Right ventricle myocardium inferior (tissue), 1 donor: ENCODE results near the gene PAN3. TPM values are rescaled to one million over a fixed set of nuclear protein-coding genes. Genes with fewer than 3 reads are reported as not detected.

ENCODE experiments used
- ATAC-seq: fragments of 200-7000 bp; cut with Tn5 transposase; one replicate; pipeline ENCODE4 v1.9.1; 2020; ENCODE audit warnings: mild to moderate bottlenecking, moderate library complexity
- DNase-seq: peaks from one replicate; pipeline ENCODE4 v3.0.0; 2021; ENCODE audit errors: missing footprints
- intact Hi-C: fragments of 100-400 bp; cut with DNase I; formaldehyde crosslinking; loops from one replicate; pipeline ENCODE4 v1.11.0; 2022
- total RNA-seq: library from RNA; stranded (reverse); fragmentation: NEBNext Ultra II Directional; extraction: Animal tissue kit (Norgen Biotek cat#: 25700); gene quantifications from one replicate; pipeline ENCODE4 v1.2.1, GENCODE V29; 2021
- donor health status: DM: no; HTN: yes; CAD: no; lungs with severe emphysema.

PAN3 gene
- total RNA-seq, 1 donor from 2014 or later, result 8.7 TPM

- intact Hi-C loops, result no loop called here
- DNase-seq (no peak), ATAC-seq (no peak)
These were observed 130.5 kb downstream of the PAN3 start for GRCh38 chr13:28268800-28269223.

- DNase-seq (no peak), ATAC-seq (no peak)
- intact Hi-C loops, result no loop called here
These were observed 132.9 kb downstream of the PAN3 start for GRCh38 chr13:28271056-28271840.

DNA sequence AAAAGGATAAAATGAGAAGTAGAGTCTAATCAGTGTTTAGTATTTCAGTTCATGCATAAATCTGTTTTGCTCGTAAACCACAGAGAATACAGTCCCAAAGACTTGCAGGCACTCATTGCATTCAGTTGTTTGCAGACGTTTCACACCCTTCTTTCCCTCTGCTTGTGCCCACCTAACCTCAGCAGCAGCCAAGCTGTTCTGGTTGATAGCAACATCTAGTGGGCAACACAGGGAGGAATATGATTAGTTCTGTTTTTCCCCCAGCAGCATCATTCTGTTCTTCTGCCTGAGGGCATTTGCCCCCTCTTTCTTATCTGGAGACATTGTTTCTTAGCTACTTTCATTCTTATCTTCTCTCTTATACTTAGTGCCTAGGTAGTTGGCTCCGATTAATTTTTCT lies 135.6 kb downstream of the PAN3 start:
- ATAC-seq, result no peak
- DNase-seq, result no peak
- intact Hi-C loops, result no loop called here

DNA sequence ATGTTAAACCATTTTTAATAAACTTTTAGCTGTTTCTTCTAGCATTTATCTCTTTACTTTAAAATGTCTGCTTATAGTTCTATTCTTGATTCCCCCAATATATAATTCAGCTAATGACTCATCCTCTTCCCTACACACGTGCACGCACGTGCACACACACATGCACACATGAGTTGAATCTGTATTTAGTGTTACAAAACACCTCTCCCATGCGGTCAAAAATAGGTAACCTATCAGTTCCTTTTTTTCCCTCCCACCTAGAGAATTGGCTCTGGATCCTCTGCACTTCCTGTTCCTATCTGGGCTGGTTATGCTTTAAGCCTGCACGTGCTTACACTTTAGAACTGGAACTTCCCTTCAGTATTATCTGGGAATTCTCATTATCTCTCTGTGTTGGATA lies 144.1 kb downstream of the PAN3 start:
- intact Hi-C loops, result no loop called here
- ATAC-seq, result no peak
- DNase-seq, result no peak

DNA sequence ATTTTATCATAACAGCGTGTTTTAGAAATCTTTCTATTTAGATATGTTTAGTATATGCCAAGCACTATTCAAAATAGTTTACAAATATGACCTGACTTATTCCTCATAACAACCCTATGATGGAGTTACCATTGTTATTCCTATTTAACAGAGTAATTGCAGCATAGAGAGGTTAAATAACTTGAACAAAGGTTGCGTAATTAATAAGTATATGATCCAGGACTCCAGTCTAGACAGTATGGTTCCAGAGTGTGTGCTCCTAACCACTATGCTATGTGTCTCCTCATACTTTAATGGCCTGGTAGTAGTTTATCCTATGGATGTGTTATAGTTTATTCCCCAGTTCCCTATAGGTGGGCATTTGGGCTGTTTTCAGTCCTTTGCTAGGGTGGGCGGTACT lies 145.3 kb downstream of the PAN3 start:
- intact Hi-C loops, result no loop called here
- ATAC-seq (no peak), DNase-seq (no peak)

DNA sequence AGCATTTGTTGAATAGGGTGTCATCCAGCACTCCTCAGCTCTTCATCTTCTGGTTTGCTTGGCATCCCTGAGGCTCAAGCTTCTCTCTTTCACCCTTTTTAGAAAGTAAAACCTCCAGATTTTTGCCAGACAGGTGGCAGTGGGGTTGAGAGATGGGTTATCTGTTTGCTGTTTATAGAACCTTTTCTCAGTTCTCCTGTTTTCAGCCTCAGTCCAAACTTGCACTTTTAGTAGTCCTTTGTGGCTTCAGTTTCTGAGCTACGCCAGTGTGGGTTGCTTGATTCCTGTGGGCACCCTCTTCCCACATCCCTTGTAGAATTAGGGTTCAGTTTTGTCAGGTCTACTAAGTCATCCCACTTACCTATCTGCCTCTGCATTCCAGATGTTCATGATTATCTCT lies 147.9 kb downstream of the PAN3 start:
- no peak for ATAC-seq
- no peak for DNase-seq

GRCh38 chr13:28297341-28297740 lies 159.0 kb downstream of the PAN3 start:
- DNase-seq, result no peak
- ATAC-seq, result no peak
- intact Hi-C loops, result no loop called here

More for the DNA sequence above, 147.9 kb downstream of the PAN3 start:
- intact Hi-C loops, result no loop called here

DNA sequence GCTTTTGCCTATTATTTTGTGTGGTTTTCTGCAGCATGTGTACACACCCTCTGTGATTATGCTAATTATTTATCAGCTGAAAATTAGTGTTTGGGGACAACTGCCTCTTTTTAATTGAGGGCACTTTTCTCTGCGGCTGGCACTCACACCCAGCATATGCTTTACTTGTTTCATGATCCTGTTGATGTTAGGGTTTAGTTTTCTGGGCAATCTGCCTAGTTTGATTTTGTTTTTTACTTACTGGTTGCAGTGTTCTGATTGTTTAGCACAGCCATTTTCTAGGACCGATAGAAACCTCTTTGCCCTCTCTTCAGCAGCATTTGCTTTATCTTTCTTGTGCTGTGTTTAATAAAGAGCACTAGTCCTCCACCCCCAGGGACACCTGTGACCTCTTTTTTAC lies 161.6 kb downstream of the PAN3 start:
- no peak for ATAC-seq
- no peak for DNase-seq
- intact Hi-C loops, result no loop called here

DNA sequence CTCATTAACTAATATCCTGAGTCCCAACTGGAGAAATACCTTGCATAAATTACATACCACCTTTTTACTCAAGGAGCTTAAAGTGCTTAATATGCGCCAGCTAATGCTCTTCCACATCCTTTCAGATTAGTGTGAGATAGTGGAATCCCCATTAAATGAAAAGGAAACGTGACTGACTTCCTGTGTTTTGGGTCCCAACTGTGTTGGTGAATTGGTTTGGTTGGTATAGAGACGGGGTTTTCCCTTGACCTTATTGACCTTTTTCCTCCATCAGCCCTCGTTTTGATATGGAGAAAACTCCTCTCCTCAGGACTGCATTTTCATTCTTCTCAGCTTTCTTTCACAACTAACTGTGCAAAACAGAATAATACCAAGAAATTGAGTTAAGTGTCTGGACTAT lies 163.5 kb downstream of the PAN3 start:
- intact Hi-C loops, result no loop called here
- ATAC-seq, result no peak
- DNase-seq, result no peak

- no peak for DNase-seq
- ATAC-seq, result no peak
- intact Hi-C loops, result no loop called here
These were observed 168.0 kb downstream of the PAN3 start for GRCh38 chr13:28306325-28306724.

DNA sequence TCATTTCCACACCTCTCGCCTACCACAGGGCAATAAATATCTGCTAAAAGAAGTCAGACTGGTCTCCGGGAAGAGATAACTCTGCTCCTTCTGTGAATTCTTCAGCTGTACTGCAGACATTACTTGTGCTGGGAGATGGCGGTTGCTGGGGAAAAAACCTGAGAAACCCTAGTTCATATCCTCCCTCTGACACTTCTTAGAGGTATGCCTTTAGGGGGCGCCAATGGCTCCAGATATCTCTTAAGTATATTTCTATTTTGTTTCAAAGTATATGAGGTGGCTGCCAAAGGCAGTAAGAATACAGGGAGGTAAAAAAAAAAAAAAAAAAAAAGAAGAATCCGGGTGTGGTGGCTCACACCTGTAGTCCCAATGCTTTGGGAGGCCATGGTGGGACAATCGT lies 175.2 kb downstream of the PAN3 start:
- intact Hi-C loops, result no loop called here
- ATAC-seq, result no peak
- DNase-seq, result no peak

- intact Hi-C loops, result no loop called here
- no peak for ATAC-seq
These were observed 176.5 kb downstream of the PAN3 start for GRCh38 chr13:28314879-28315278.

DNA sequence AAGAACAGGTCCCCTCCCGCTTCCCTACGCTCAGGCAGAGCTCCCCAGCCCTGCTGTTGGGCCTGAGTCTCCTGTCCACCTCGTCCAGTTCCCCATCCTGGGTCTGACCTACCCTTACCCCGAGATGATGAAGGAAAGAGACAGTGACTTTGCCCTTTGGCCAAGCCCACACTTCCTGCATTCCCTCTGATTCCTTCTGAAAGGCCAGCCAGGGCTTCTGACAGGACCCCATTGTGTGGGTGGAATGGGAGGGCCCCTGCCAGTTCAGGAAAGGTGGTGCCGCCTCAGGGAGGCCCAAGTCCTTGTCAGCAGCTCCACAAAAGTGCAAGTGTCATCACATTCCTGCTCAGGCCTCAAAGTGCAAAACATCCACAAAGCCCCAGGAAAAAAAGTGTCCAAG lies 177.8 kb downstream of the PAN3 start:
- intact Hi-C loops, result no loop called here
- DNase-seq (no peak), ATAC-seq (no peak)

More at GRCh38 chr13:28314879-28315278, 176.5 kb downstream of the PAN3 start:
- no peak for DNase-seq

- intact Hi-C loops, result no loop called here
- DNase-seq (no peak), ATAC-seq (no peak)
These were observed 178.5 kb downstream of the PAN3 start for GRCh38 chr13:28316836-28317235.

- ATAC-seq (no peak), DNase-seq (no peak)
- intact Hi-C loops, result no loop called here
These were observed 180.2 kb downstream of the PAN3 start for GRCh38 chr13:28318496-28318895.

DNA sequence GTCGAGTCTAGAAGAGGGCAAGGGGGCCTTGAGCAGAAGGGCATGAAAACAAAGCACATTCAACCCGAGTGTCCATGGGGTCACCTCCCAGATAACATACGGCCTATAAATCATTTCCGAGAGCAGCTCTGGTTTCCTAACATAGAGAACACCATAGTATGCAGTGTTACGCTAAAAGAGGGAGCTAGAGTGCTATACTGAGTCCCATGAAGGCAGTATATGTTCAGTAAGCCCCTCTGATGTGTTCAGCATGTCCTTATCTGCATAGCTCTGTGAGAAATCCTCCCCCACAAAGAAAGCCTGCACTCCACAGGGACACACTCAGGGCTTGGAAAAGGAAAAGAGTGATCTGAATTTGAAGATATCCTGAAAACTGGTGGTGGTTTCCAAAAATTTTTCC lies 181.2 kb downstream of the PAN3 start:
- ATAC-seq (no peak), DNase-seq (no peak)
- intact Hi-C loops, result no loop called here

DNA sequence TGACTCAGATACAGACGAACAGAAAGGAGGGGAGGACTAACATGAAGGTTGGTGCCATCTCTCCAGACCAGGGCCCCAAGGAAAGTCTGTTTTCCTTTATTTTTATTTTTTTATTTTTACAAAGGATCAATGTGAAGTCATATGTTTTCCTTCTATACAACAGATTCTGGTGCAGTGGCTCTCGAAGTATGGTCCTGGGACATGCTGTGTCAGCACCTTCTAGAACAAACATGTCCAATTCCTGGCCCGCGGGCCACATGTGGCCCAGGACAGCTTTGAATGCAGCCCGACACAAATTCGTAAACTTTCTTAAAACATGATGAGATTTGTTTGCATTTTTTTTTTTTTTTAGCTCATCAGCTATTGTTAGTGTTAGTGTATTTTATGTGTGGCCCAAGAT lies 181.9 kb downstream of the PAN3 start:
- no peak for DNase-seq
- intact Hi-C loops, result loop anchor here (5.0 kb wide), 2 partner anchors 212 to 337 kb away; partner anchors contain the start of gene POMP
- ATAC-seq, result no peak

- no peak for ATAC-seq
- no peak for DNase-seq
These were observed 182.7 kb downstream of the PAN3 start for GRCh38 chr13:28320884-28321574.

GRCh38 chr13:28321756-28322155 lies 183.4 kb downstream of the PAN3 start:
- ATAC-seq, result no peak
- intact Hi-C loops, result loop anchor here (5.0 kb wide), 2 partner anchors 211 to 336 kb away; partner anchors contain the start of gene POMP

More at GRCh38 chr13:28320884-28321574, 182.7 kb downstream of the PAN3 start:
- intact Hi-C loops, result loop anchor here (5.0 kb wide), 2 partner anchors 211 to 336 kb away; partner anchors contain the start of gene POMP

DNA sequence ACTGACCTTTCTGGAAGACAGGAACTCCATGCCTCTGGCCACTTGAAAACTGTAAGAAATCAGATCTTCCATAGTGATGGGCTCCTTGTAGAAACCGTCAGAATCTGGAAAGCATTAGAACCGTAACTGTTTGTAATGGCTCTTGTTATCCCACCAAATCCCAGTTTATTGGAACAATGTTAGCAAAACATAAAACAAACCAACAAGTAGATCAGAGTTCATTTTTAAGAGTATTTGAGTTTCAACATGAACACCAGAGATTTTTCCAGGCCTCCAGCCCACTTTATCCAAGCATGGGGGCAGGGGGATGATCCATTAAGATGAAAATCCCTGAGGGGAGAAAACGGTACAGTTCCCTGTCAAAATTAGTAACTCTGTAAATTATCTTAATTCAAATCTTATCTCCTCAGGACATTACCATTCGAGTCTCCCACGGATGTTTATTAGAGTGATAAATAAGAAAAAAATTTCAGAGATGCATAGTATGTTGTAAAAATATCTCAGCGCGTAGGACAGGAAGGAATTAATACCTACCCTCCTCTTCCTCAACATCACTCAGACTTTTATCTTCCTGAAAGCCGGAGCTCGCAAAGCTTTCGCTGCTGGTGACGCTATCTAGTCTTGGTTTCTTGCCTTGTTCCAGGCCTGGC lies 184.0 kb downstream of the PAN3 start:
- intact Hi-C loops, result loop anchor here (5.0 kb wide), 2 partner anchors 210 to 335 kb away; partner anchors contain the start of gene POMP
- ATAC-seq (no peak), DNase-seq (no peak)

More at GRCh38 chr13:28321756-28322155, 183.4 kb downstream of the PAN3 start:
- DNase-seq, result no peak
